Tibial nerve (tissue), 4 donors: ENCODE results near the gene SLC66A1.

Experiments
- CTCF ChIP-seq, 5 experiments: fragments of 200-600 bp in 3 of 5; fragments of 450-650 bp in 2 of 5; sonication (generic) in 3 of 5; IDR thresholded peaks; one replicate each; pipeline ENCODE4 v1.5.1; 2016 to 2019; ENCODE audit warnings: antibody characterized with exemption in 5 of 5, mild to moderate bottlenecking in 3 of 5, moderate library complexity in 2 of 5
- EP300 ChIP-seq, 2 donors: sonication (generic); formaldehyde crosslinking; IDR thresholded peaks; one replicate each; pipeline ENCODE4 v1.6.1; 2017; ENCODE audit warnings: antibody characterized with exemption in 2 of 2, mild to moderate bottlenecking in 1 of 2

GRCh38 chr1:19329611-19330010, 17.5 kb downstream of the SLC66A1 start:
- TF ChIP-seq CTCF (IDR thresholded peaks at IDR 0.05) (no peak), EP300 (IDR thresholded peaks at IDR 0.05) (no peak)
